Hepatocyte (in vitro differentiated cells): ENCODE data around the gene NSF.
"Not testable (repeated sequence)": the region's sequence is repeated elsewhere in the genome, so short reads cannot be mapped to it uniquely, and the experiment has no call there.

Experiments used
- CTCF ChIP-seq: fragments of 200-600 bp; sonication (generic); IDR thresholded peaks from 2 replicates; pipeline ENCODE4 v1.5.1; 2016; ENCODE audit warnings: antibody characterized with exemption, mild to moderate bottlenecking; ENCODE audit not compliant: poor library complexity
- EZH2phosphoT487 ChIP-seq: fragments of 200-600 bp; sonication (generic); IDR thresholded peaks from one replicate; pipeline ENCODE4 v1.6.1; 2018; ENCODE audit warnings: antibody characterized with exemption, mild to moderate bottlenecking, low read depth, moderate library complexity; ENCODE audit not compliant: unreplicated experiment, severe bottlenecking

GRCh38 chr17:46672777-46673176 lies 82.3 kb downstream of the NSF start:
- not testable (repeated sequence) for TF ChIP-seq CTCF, EZH2phosphoT487
